T1000 (cell line): ENCODE results near the gene ENHO.
"Not testable (repeated sequence)": the region's sequence is repeated elsewhere in the genome, so short reads cannot be mapped to it uniquely, and the experiment has no call there.

Source experiments
- DNase-seq: peaks from one replicate; lab custom pipeline; 2025; ENCODE audit warnings: mixed read lengths; lab: John Stamatoyannopoulos, UW

Gene ENHO

GRCh38 chr9:34555500-34555899 lies 32.7 kb upstream of the ENHO start:
- no peak for DNase-seq

GRCh38 chr9:34555002-34555348 lies 32.2 kb upstream of the ENHO start:
- no peak for DNase-seq

GRCh38 chr9:34554211-34555001 lies 31.6 kb upstream of the ENHO start:
- DNase-seq: no peak

DNA sequence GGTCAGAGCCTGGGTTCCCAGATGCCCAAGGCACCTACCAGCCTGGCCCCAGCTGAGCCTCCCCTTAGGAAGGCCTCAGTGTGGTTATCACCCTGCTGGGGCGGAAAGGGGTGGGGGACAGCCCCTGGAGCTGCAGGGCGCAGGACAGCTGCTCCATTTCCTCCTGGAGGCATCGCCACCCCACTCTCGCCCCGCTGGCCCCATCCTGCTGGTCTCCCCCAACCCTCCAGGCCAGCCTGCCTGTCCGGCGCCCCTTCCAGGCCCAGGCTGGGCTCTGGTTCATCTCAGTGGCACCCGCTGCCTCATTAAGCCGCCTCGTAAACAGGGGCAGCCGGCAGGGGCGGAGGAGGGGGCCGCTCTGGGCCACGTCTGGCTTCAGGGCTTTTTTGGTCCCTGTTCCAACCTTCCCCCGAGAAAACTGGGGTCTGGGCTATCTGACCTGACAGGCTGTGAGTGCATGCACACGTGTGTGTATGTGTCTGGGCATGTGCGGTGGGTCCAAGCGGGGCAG lies 30.8 kb upstream of the ENHO start:
- DNase-seq: no peak

GRCh38 chr9:34552986-34553385 lies 30.2 kb upstream of the ENHO start:
- no peak for DNase-seq

DNA sequence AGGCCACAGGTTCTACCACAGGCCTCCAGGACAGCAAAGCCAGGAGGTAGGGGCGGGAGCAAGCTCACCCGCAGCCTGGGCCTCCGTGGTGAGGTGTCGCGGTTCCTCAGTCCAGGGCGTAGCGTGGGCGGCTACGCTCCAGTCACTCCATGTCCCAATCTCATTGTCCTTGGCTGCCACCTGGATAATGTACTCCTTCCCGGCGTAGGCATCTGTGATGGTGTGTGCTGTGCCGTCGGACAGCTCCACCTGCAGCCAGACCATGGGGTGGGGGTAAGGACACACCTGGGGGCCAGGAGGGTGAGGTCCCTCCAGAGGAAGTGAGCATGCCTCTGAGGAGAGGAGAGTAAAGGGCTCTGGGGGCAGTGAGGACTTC lies 29.8 kb upstream of the ENHO start:
- no peak for DNase-seq

GRCh38 chr9:34551751-34552605 lies 29.2 kb upstream of the ENHO start:
- DNase-seq: no peak

DNA sequence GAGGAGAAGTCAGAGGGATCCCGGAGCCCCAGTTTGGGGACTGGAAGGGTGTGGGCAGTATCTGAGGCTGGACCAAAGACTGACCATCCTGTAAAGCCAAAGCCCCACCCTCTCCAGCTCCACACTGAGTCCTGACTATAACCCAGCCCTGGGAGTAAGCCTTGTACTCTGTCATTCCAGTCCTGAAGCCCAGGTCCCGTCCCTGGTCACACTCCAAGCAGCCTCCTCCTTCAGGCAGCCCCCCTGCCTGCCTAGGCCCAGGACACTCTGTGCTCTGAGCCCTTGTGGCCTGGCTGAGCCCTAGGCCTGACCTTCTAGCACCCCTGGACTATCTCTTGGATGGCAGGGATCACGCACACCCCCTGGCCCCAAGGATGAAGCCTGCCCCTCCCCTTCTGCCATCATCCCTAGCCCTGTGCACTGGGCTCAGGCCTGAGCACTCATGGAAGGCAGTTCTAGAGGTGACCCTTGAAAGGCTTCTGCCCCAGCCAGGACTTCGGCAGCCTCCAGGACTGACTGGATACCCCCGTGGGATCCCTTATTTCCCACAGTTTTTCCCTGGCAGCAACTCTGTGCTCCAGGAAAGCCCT lies 28.0 kb upstream of the ENHO start:
- no peak for DNase-seq

- DNase-seq: no peak
These were observed 27.4 kb upstream of the ENHO start for GRCh38 chr9:34550016-34550680.

DNA sequence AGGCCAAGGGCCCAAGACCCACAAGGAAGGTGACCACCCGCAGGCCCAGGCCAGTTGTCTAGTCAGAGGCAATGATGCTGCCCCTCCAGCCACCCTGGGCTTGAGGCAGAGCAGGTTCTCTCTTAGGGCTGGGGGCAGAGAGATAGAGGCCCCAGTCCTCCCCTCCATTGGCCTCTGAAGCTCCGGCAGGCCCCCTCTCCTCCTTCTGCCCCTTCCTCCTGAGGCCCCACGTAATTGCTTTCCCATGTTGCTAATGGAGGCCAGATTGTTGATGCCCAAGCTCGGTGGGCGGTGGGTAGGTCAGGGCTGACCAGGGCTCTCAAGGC lies 26.6 kb upstream of the ENHO start:
- no peak for DNase-seq

GRCh38 chr9:34547960-34548611 lies 25.3 kb upstream of the ENHO start:
- DNase-seq: no peak

- no peak for DNase-seq
These were observed 24.3 kb upstream of the ENHO start for GRCh38 chr9:34546834-34547827.

GRCh38 chr9:34546102-34546833 lies 23.5 kb upstream of the ENHO start:
- DNase-seq: no peak

- DNase-seq: no peak
These were observed 22.7 kb upstream of the ENHO start for GRCh38 chr9:34545497-34545896.

DNA sequence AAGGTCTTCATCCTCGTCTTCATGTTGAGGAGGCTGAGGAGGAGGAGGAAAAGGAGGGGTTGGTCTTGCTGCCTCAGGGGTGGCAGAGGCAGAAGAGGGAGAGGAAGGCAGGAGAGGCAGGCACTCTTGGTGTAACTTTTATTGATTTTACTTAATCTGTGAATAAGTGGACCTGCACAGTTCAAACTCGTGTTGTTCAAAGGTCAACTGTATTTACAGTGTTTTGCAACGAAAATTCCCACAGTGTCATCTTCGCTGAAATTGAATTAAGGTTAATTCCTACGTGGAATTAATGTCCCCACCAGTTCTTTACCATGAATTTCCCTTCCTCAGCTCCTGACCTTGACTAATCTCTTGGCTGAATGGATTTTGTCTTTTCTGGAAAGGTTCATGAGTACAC lies 21.2 kb upstream of the ENHO start:
- DNase-seq: no peak

- no peak for DNase-seq
These were observed 18.8 kb upstream of the ENHO start for GRCh38 chr9:34541540-34541939.

GRCh38 chr9:34540827-34541226 lies 18.0 kb upstream of the ENHO start:
- DNase-seq: no peak

GRCh38 chr9:34536685-34537084 lies 13.9 kb upstream of the ENHO start:
- DNase-seq: no peak

GRCh38 chr9:34532041-34532440 lies 9.3 kb upstream of the ENHO start:
- DNase-seq: not testable (repeated sequence)

DNA sequence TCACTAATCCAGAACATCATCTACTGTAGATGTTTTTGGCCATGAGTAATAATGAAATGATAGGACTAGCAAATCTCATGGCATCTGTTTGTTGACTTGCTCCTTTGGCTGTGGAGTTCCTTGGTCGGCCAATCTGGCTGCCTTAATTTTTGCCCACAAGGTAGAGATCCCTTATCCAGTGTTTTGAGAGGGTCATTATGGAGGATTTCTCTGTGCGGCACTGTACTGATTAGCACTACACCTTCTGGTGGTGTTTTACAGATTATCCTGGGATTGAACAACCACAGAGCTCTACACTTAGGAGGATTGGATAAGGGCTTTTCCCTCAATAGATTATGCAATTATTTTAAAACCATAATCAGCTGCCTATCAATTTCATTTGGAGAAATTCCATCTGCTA lies 3.2 kb upstream of the ENHO start:
- DNase-seq: no peak
